Osteocyte (in vitro differentiated cells): ENCODE data around the gene IGFL4. TPM values are rescaled to one million over a fixed set of nuclear protein-coding genes. Genes with fewer than 3 reads are reported as not detected.

Experiments used
- DNase-seq: peaks from one replicate; pipeline ENCODE4 v3.0.0; 2021; ENCODE audit warnings: mixed read lengths; ENCODE audit not compliant: unreplicated experiment; ENCODE audit errors: extremely low spot score
- H3K27ac Mint-ChIP-seq: one replicate; pipeline ENCODE4 v1.8.0; 2021; ENCODE audit warnings: mild to moderate bottlenecking, mixed read lengths; ENCODE audit not compliant: unreplicated experiment
- H3K27me3 Mint-ChIP-seq: one replicate; pipeline ENCODE4 v1.8.0; 2021; ENCODE audit warnings: mixed read lengths; ENCODE audit not compliant: unreplicated experiment
- H3K36me3 Mint-ChIP-seq: one replicate; pipeline ENCODE4 v1.8.0; 2021; ENCODE audit warnings: mixed read lengths; ENCODE audit not compliant: unreplicated experiment
- H3K4me1 Mint-ChIP-seq: one replicate; pipeline ENCODE4 v1.8.0; 2021; ENCODE audit warnings: mixed read lengths; ENCODE audit not compliant: unreplicated experiment
- H3K4me3 Mint-ChIP-seq: one replicate; pipeline ENCODE4 v1.8.0; 2021; ENCODE audit warnings: mild to moderate bottlenecking, moderate library complexity, mixed read lengths; ENCODE audit not compliant: unreplicated experiment
- H3K9me3 Mint-ChIP-seq: one replicate; pipeline ENCODE4 v1.8.0; 2021; ENCODE audit warnings: mixed read lengths; ENCODE audit not compliant: unreplicated experiment
- CTCF ChIP-seq: fragments of 200-600 bp; sonication (generic); IDR thresholded peaks from 2 replicates; pipeline ENCODE4 v1.5.0; 2021; ENCODE audit warnings: antibody characterized with exemption, mild to moderate bottlenecking, moderate library complexity
- total RNA-seq: library from RNA; stranded (reverse); gene quantifications from 2 replicates; pipeline ENCODE4 v1.2.1, GENCODE V29; 2021

IGFL4 gene
- total RNA-seq, 1 donor from 2014 or later, result not detected

DNA sequence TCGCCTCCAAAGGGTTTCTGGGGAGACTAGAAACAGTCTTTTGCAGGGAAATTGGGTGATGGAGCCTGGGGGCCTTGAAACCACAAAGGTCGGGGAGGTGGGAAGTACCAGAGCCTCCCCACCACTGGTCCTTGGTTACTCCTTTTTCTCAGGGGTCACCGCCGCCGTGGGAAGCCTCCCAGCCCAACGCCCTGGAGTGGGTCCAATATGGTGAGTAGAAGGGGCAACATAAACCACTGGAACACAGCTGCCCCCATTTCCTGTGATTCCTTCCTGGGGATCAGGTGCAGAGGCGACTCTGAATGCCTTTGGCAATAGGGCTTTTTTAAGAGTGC is 23.7 kb downstream of the IGFL4 start:
- peak overlapping the region; percentile 47 for H3K4me3 Mint-ChIP-seq

DNA sequence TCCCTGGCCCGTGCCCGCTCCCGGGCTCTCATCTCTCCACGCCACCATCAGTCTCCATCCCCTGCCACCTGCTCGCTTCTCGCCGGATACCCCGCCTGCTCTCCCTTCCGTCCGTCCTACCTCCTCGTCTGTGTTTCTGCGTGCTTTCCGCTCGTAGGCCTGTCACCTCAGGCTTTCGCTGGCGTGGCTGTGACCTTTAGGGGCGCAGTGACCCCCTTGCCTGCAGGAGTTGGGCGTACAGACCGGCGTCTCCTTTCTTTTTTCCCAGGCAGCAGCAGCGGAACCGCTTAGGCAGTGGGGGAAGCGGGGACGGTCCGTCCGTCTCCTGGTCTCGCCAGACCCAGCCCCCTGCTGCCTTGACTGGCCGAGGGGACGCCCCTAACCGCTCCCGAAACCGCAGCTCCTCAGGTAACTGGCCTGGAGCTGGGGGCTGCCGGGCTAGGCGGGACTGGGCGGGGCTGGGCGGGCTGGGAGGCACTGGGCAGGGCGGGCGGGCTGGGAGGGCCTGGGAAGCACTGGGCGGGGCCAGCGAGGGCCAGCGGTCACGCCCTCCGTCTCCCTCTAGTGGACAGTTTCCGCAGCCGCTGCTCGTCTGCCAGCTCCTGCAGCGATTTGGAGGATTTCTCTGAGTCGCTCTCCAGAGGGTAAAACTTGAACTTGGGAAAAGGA is 24.2 kb downstream of the IGFL4 start:
- no peaks in the 10 kb centered on the region for H3K9me3 Mint-ChIP-seq
- H3K27me3 Mint-ChIP-seq, result peaks cover 12% of the 10 kb centered on the region

More for the DNA sequence above, 23.7 kb downstream of the IGFL4 start:
- Mint-ChIP-seq H3K27ac (no peak overlapping the region), H3K9me3 (no peaks in the 10 kb centered on the region), H3K27me3 (peaks cover 12% of the 10 kb centered on the region), H3K4me1 (peaks cover 17% of the 10 kb centered on the region), H3K36me3 (peaks cover 3% of the 10 kb centered on the region)
- DNase-seq, result no peak
- TF ChIP-seq CTCF, result no peak

DNA sequence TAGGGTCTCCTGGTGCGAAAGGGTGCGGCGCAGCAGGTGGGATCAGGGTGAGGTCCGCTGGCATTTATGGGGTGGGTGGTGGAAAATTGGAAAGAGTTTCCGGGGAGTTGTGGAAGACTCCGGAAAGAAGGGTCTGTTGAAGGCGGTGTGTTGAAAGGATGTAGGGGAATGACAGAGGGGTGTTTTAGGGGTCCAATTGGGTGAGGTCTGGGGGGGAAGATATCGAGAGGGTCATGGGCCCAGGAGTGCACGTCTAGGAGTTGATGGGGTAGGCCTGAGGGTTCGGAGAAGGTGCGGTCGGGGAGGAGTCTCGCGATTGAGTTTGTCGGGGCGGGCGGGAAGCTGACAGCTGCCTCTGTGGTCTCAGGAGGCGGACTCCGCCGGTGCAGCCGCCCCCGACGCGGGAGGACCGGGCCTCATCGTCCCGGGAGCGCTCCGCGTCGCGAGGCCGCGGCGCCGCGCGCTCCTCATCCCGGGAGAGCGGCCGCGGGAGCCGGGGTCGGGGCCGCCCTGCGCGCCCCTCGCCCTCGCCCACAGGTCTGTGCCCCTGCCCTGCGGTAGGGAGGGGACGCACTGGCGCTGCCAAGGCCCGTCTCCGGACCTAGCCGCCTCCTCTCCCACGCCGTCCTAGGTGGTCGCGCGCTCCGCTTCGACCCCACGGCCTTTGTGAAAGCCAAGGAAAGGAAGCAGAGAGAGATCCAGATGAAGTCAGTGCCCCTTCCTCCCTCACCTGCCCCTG is 24.9 kb downstream of the IGFL4 start:
- Mint-ChIP-seq H3K9me3 (no peaks in the 10 kb centered on the region), H3K27me3 (peaks cover 12% of the 10 kb centered on the region), H3K36me3 (peaks cover 3% of the 10 kb centered on the region), H3K4me3 (peak overlapping the region; percentile 79), H3K4me1 (peaks cover 17% of the 10 kb centered on the region), H3K27ac (no peak overlapping the region)
- no peak for TF ChIP-seq CTCF
- DNase-seq, result no peak

More for the DNA sequence above, 24.2 kb downstream of the IGFL4 start:
- DNase-seq, result peak; percentile 94
- peak; percentile 91 for TF ChIP-seq CTCF
- peaks cover 17% of the 10 kb centered on the region for H3K4me1 Mint-ChIP-seq
- no peak overlapping the region for H3K27ac Mint-ChIP-seq
- H3K4me3 Mint-ChIP-seq, result peak overlapping the region; percentile 79
- peaks cover 3% of the 10 kb centered on the region for H3K36me3 Mint-ChIP-seq

DNA sequence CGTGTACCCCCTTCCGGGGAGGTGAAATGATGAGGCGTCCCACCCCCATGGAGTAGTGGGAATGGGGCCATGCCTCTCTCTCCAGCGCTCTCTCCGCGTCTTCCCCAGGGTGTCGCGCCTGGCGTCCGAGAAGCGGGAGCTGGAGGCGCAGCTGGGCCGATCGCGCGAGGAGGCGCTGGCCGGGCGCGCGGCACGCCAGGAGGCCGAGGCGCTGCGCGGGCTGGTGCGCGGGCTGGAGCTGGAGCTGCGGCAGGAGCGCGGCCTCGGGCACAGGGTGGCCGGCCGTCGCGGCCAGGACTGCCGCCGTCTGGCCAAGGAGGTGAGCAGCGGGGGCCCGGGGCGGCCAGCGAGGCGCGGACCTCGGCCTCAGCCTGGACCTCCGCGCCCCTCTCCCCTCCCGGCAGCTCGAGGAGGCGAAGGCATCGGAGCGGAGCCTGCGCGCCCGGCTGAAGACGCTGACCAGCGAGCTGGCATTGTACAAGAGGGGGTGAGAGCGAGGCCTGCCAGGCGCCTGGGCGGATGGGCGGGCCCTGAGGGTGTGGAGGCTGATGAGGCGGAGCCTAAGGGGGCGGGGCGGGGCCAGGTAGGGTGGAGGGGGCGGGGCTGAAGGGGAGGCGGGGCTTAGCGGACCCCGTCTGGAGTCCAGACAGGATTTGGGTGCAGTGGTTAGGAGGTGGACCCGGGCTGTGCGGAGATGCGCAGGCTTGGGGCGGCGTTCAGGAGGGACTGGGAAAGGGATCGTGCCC is 25.7 kb downstream of the IGFL4 start:
- H3K4me1 Mint-ChIP-seq, result peaks cover 17% of the 10 kb centered on the region

More for the DNA sequence above, 25.7 kb downstream of the IGFL4 start:
- H3K9me3 Mint-ChIP-seq, result no peaks in the 10 kb centered on the region
- H3K27ac Mint-ChIP-seq, result no peak overlapping the region
- TF ChIP-seq CTCF, result no peak
- peaks cover 3% of the 10 kb centered on the region for H3K36me3 Mint-ChIP-seq
- no peak for DNase-seq
- H3K27me3 Mint-ChIP-seq, result peaks cover 12% of the 10 kb centered on the region
- H3K4me3 Mint-ChIP-seq, result peak overlapping the region; percentile 63
